PC-3 (cell line): ENCODE data around the gene KRTAP2-4. TPM values are rescaled to one million over a fixed set of nuclear protein-coding genes. Genes with fewer than 3 reads are reported as not detected.

Experiments used
- ATAC-seq: fragments of 200-7000 bp; cut with Tn5 transposase; 2 replicates; pipeline ENCODE4 v1.9.1; 2020; ENCODE audit warnings: mild to moderate bottlenecking, moderate library complexity
- BruUV-seq: library from RNA; stranded (reverse); fragments of 400-500 nt; replicated peaks from 2 replicates; lab custom pipeline; 2021; lab: Mats Ljungman, UMichigan
- CTCF ChIA-PET: fragments of 300-600 bp; sonication (Branson Sonifier 250); formaldehyde crosslinking; loops from one replicate; lab custom pipeline; 2022; ENCODE audit warnings: antibody characterized with exemption; lab: Charles Lee
- POLR2A ChIA-PET: fragments of 300-600 bp; sonication (Branson Sonifier 250); formaldehyde crosslinking; loops from one replicate; lab custom pipeline; 2022; ENCODE audit warnings: antibody characterized with exemption; ENCODE audit not compliant: unreplicated experiment; lab: Charles Lee
- DNase-seq: peaks from one replicate; pipeline ENCODE4 v3.0.0-alpha.2; 2015
- H2AFZ ChIP-seq: fragments of 300-600 bp; sonication (generic); 2 replicates; pipeline ENCODE4 v1.6.0; 2016; ENCODE audit warnings: antibody characterized with exemption, low read length
- H3F3A ChIP-seq: fragments of 300-600 bp; sonication (generic); one replicate; pipeline ENCODE4 v1.6.0; 2017; ENCODE audit warnings: antibody characterized with exemption, low read length, control low read depth, mild to moderate bottlenecking; ENCODE audit not compliant: unreplicated experiment
- H3K27ac ChIP-seq: fragments of 300-600 bp; sonication (generic); 2 replicates; pipeline ENCODE4 v1.5.1; 2016; ENCODE audit warnings: mild to moderate bottlenecking, low read length
- H3K27me3 ChIP-seq: fragments of 300-600 bp; sonication (generic); 2 replicates; pipeline ENCODE4 v1.6.1; 2016; ENCODE audit warnings: low read length, mixed read lengths
- H3K36me3 ChIP-seq: fragments of 300-600 bp; sonication (generic); 2 replicates; pipeline ENCODE4 v1.6.1; 2016; ENCODE audit warnings: low read depth, mixed run types, low read length, mixed read lengths
- H3K4me1 ChIP-seq: fragments of 300-600 bp; sonication (generic); 2 replicates; pipeline ENCODE4 v1.5.1; 2016; ENCODE audit warnings: low read length; ENCODE audit not compliant: insufficient read depth
- H3K4me2 ChIP-seq: fragments of 300-600 bp; sonication (generic); 2 replicates; pipeline ENCODE4 v1.6.0; 2016; ENCODE audit warnings: low read length
- H3K4me3 ChIP-seq: fragments of 300-600 bp; sonication (generic); 2 replicates; pipeline ENCODE4 v1.5.1; 2016; ENCODE audit warnings: mild to moderate bottlenecking, low read length, mixed read lengths
- H3K79me2 ChIP-seq: fragments of 300-600 bp; sonication (generic); 2 replicates; pipeline ENCODE4 v1.6.1; 2017; ENCODE audit warnings: low read length, mixed read lengths
- H3K9ac ChIP-seq: fragments of 300-600 bp; sonication (generic); 2 replicates; pipeline ENCODE4 v1.6.0; 2016; ENCODE audit warnings: mild to moderate bottlenecking, low read length
- H3K9me2 ChIP-seq: fragments of 300-600 bp; sonication (generic); replicated peaks from 2 replicates; pipeline ENCODE4 v1.6.1; 2016; ENCODE audit warnings: mixed run types, low read length, mixed read lengths
- H3K9me3 ChIP-seq: fragments of 300-600 bp; sonication (generic); 2 replicates; pipeline ENCODE4 v1.6.1; 2016; ENCODE audit warnings: low read length, mixed read lengths
- H4K20me1 ChIP-seq: fragments of 300-600 bp; sonication (generic); 2 replicates; pipeline ENCODE4 v1.6.1; 2016; ENCODE audit warnings: low read length, mixed read lengths
- CTCF ChIP-seq: fragments of 300-600 bp; sonication (generic); conservative IDR thresholded peaks from 2 replicates; pipeline ENCODE4 v1.5.1; 2017; ENCODE audit warnings: antibody characterized with exemption, low read depth, mild to moderate bottlenecking, low read length
- EZH2 ChIP-seq: fragments of 300-600 bp; sonication (generic); IDR thresholded peaks from one replicate; pipeline ENCODE4 v1.6.1; 2017; ENCODE audit warnings: antibody characterized with exemption, mild to moderate bottlenecking, low read length; ENCODE audit not compliant: unreplicated experiment
- EZH2phosphoT487 ChIP-seq: fragments of 300-600 bp; sonication (generic); IDR thresholded peaks from 2 replicates; pipeline ENCODE4 v1.6.1; 2018; ENCODE audit warnings: mild to moderate bottlenecking, antibody characterized with exemption, low read length, borderline replicate concordance
- intact Hi-C: fragments of 100-400 bp; cut with micrococcal nuclease; formaldehyde crosslinking; loops from 2 replicates; pipeline ENCODE4 v1.9.0; 2023
- total RNA-seq: library from RNA; depleted of rRNA; stranded (reverse); fragments of >200 nt; gene quantifications from 2 replicates; pipeline ENCODE4 v1.2.3, GENCODE V29; 2014

KRTAP2-4 gene
- total RNA-seq, 1 experiment from 2014 or later = not detected

- Histone ChIP-seq H3K36me3 (no peaks in the 10 kb centered on the region), H3K9me2 (no peaks in the 10 kb centered on the region), H3K4me3 (no peak overlapping the region), H3K4me2 (no peak overlapping the region), H3K27me3 (no peaks in the 10 kb centered on the region), H3K4me1 (peaks cover 12% of the 10 kb centered on the region), H2AFZ (no peak overlapping the region), H3K79me2 (no peaks in the 10 kb centered on the region), H3K27ac (no peak overlapping the region), H3F3A (no peaks in the 10 kb centered on the region), H4K20me1 (no peaks in the 10 kb centered on the region), H3K9me3 (no peaks in the 10 kb centered on the region), H3K9ac (no peak overlapping the region)
- ATAC-seq (no peak), DNase-seq (no peak)
- ChIA-PET CTCF (no interaction called here), POLR2A (no interaction called here)
- intact Hi-C loops = no loop called here
- no peak for TF ChIP-seq EZH2phosphoT487
- TF ChIP-seq EZH2 = no peak
- TF ChIP-seq CTCF = no peak
- BruUV-seq = no TSS peak
These were observed 47.1 kb downstream of the KRTAP2-4 start for GRCh38 chr17:41018541-41018940.

- H3F3A ChIP-seq = no peaks in the 10 kb centered on the region
- peaks cover 26% of the 10 kb centered on the region for H3K4me1 ChIP-seq
- H3K27me3 ChIP-seq = no peaks in the 10 kb centered on the region
- TF ChIP-seq CTCF = no peak
- TF ChIP-seq EZH2 = no peak
- TF ChIP-seq EZH2phosphoT487 = no peak
- H2AFZ ChIP-seq = no peak overlapping the region
- no peak overlapping the region for H3K4me2 ChIP-seq
- no peaks in the 10 kb centered on the region for H3K36me3 ChIP-seq
- BruUV-seq = no TSS peak
- no peaks in the 10 kb centered on the region for H3K79me2 ChIP-seq
- no peaks in the 10 kb centered on the region for H3K9me2 ChIP-seq
- ChIA-PET POLR2A (no interaction called here), CTCF (no interaction called here)
- no peak overlapping the region for H3K4me3 ChIP-seq
- H3K27ac ChIP-seq = no peak overlapping the region
- DNase-seq = no peak
- intact Hi-C loops = no loop called here
- H4K20me1 ChIP-seq = no peaks in the 10 kb centered on the region
- H3K9ac ChIP-seq = no peak overlapping the region
- no peak for ATAC-seq
- no peaks in the 10 kb centered on the region for H3K9me3 ChIP-seq
These were observed 49.0 kb downstream of the KRTAP2-4 start for GRCh38 chr17:41016578-41017215.

GRCh38 chr17:41015454-41015853 lies 50.2 kb downstream of the KRTAP2-4 start:
- no peaks in the 10 kb centered on the region for H3K9me2 ChIP-seq
- no peak overlapping the region for H3K27ac ChIP-seq
- H3K4me2 ChIP-seq = no peak overlapping the region
- H3K27me3 ChIP-seq = no peaks in the 10 kb centered on the region
- H3K36me3 ChIP-seq = no peaks in the 10 kb centered on the region
- CTCF ChIA-PET = no interaction called here
- intact Hi-C loops = no loop called here
- TF ChIP-seq EZH2 (no peak), CTCF (no peak), EZH2phosphoT487 (no peak)
- no peak overlapping the region for H2AFZ ChIP-seq
- H3K4me3 ChIP-seq = no peak overlapping the region
- DNase-seq (no peak), ATAC-seq (no peak)
- H3K4me1 ChIP-seq = peaks cover 27% of the 10 kb centered on the region
- no peak overlapping the region for H3K9ac ChIP-seq
- no peaks in the 10 kb centered on the region for H3K79me2 ChIP-seq
- POLR2A ChIA-PET = no interaction called here
- H4K20me1 ChIP-seq = no peaks in the 10 kb centered on the region
- BruUV-seq = no TSS peak
- H3F3A ChIP-seq = no peaks in the 10 kb centered on the region
- H3K9me3 ChIP-seq = no peaks in the 10 kb centered on the region
